ENCODE measurements around the gene HAVCR1.
"Not testable (repeated sequence)": the region's sequence is repeated elsewhere in the genome, so short reads cannot be mapped to it uniquely, and the experiment has no call there.

The HAVCR1 gene

DNA sequence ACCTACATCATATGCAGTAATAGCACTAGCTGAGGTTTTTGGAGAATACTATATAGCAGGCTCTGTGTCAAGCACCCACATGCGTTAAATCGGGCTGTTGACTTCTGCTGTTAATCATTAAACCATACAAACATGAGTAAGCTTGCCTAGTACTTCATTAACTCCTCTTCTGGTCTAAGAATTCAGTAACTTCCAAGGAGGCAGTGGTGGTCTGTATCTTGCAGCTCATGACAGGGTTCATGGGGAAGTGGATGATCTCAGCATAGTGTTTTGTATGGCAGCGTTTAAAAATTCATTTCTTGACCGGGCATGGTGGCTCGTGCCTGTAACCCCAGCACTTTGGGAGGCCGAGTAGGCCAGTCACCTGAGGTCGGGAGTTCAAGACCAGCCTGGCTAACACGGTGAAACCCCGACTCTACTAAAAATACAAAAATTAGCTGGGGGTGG lies at the start of gene HAVCR1:
Gene HAVCR1 (minus strand): TSS at position 24 of the 447 bp plus-strand sequence. CDS start 1,173 bp downstream, outside the sequence.
- no peak for DNase-seq (ENCODE audit: low spot score)

DNA sequence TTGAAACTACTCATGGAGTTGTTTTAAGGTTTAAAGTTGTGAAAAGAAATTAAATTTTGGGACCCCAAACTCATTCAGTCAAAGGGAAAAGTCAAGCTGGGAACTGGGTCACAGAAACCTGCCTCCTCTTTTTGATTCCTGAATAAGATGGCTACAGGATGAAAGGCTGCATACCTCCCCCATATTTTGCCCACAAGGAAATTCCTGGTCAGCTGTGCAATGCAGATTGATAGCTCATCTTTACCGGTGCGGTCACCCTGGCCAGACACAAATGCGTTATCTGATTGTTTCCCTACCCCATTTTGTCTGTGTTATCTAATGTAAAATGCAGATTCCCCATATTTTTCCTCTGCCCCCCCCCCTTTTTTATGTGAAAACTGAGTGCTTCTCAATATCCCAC lies 48.6 kb upstream of the HAVCR1 start:
- no peak for DNase-seq (ENCODE audit: low spot score)

DNA sequence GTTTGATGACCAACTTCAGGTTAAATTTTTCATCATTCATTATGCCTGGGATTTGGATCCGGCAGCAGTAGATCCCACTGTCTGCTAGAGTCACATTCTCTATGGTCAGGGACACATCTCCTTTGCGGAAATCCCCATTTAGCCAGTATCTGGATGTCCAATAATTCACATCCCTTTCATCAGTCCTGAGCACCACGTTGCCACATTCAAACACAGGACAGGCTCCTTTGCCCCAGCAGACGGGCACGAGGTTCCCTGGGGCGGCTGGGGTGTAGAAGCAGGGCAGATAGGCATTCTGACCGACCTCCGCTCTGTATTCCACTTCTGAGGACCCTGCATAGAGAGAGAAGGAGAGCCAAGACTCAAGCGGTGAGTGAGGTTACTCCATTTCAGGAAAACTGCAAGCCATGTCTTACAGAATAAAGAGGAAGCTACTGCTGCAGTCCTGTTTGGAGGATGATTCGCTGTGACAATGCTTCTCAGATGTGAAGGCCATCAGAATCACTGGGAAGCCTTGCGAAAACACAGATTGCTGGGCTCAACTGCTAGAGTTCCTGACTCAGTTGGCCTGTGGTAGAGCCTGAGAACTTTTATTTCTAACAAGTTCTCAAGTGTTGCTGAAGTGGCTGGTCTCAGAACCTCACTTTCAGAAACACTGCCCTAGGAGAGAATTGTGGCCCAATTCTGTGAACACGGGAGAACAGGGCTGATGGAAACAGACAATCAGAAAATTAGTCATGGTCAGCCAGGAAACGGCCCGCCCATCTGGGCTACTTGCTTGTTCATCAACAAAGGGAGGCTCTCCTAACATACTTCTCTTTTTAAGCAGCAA lies 47.9 kb upstream of the HAVCR1 start:
- no peak for DNase-seq (ENCODE audit: low spot score)

DNA sequence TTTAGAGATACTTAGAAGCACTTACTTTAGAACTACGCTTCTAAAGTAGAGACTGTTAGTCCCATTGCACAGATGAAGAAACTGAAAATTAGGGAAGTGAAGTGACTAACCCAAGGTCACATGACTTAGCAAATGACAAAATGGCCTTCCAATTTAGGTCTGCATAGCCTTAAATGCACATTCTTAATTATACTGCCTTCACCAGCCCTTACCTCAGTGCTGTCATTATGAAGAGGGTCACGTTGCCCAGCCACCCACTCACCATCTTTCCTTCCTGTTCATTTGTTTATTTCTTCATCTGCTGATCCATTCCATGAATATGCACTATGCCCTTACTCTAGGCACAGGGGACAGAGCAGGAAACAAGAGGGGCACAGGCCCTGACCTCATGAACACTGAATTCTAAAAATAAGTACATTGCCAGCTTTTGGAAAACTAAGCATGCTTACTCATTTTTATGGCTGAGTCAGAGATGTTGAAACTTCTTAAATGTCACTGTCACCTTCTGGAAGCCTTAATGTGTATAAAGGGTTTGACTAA lies 41.3 kb upstream of the HAVCR1 start:
- DNase-seq (ENCODE audit: low spot score), result no peak

DNA sequence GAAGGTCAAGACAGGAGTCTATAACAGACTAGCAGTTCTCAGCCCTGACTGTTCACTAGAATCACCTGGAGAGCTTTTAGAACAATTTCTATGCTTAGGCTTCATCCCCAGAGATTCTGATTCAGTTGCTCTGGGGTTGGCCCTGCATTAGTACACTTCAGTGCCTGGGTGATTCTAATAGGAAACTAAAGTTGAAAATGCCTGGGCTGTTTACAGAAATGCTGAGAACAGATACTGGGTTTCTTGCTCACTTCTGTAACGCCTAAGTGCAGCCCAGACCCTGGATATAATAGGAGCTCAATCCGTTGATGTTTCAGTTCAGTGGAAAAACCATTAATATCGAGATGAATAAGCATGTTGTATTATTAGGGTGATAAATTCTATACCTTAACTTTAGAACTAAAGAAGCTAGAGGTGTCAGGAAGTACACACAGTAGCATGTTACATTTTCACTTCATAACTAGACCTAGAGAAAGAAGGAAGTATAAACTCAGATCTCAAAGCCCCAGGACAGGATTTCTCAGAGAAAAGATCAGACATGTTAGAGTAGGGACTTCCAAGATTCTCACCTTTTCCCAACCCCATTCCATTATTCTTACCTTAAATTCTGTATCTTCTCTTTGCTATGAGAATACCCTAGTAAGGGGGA lies 29.6 kb upstream of the HAVCR1 start:
- no peak for DNase-seq (ENCODE audit: low spot score)

DNA sequence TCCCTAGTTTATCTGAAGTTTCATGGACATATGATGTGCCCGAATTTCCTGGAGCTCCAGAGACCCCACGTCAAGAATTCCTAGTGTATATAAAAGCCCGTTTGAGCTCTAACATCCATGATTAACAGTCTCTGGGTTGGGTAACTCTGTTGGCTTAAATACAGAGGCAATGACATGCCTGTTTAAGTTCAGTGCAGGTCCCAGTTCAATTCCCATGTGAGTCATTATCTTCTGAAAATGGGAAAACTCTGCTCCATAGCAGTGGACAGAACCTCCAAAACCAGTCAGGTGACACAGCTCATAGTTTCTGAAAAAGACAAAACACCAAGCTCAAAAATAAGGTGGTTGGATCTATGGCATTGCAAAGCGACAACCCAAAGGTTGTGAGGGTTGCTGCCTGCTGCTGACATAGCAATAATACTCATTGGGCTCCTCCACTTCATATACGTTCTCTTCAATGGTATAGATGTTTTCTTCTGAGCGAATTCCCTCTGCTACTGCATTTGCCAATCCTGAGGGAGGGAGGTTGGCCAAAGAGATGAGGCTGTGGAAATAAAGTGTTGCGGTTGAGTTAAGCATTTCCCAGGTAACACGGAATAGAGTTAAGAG lies 27.9 kb upstream of the HAVCR1 start:
- no peak for DNase-seq (ENCODE audit: low spot score)

DNA sequence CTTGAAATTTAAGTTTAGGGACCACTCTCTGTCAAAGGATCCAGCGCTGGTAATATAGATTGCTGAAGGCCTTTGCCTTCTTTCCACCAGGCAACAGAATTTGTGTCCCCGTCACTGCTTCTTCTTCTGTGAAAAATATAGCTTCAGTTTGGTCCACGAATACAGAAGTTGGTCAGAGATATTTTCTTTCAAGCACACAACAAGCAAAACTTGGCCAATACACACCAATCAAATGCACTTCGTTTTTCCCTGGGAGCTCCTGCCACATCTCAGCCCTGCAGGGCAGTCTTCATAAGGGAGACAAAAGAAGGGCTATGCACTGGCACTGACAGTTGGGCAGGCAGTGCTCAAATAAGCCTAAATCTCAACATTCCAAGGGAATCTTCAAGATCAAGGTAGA lies 27.0 kb upstream of the HAVCR1 start:
- no peak for DNase-seq (ENCODE audit: low spot score)

DNA sequence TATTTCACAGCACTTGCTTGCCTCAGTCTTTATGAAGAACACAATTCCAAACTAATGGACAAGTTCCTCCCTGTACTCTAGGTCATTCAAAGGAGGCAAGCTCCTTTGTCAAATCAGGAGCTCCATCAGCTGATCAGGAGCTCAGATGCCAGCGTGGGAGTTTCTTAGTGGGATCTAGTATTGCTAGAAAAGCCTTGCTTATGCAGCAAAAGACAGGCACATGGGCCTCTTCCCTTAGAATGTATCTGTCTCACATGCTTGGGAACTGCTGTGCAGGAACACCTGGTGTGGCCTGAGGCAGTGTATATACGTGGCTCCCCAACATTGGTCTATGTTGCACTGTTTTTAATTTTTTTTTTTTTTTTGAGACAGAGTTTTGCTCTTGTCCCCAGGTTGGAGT lies 21.4 kb upstream of the HAVCR1 start:
- DNase-seq (ENCODE audit: low spot score), result no peak

DNA sequence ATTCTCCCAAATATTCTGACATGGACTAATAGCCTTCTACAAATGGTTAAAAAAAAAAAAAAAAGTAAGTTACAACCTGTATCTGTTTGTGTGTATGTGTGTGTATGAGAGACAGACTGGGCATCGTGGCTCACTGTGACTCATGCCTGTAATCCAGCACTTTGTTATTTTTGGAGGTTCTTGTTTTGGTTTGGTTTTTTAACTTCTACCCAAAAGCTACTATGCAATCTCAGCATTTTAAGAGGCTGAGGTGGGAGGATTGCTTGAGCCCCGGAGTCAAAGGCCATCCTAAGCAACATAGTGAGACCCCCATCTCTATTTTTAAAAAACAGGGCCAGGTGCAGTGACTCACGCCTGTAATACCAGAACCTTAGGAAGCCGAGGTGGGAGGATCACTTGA lies 17.6 kb upstream of the HAVCR1 start:
- no peak for DNase-seq (ENCODE audit: low spot score)

DNA sequence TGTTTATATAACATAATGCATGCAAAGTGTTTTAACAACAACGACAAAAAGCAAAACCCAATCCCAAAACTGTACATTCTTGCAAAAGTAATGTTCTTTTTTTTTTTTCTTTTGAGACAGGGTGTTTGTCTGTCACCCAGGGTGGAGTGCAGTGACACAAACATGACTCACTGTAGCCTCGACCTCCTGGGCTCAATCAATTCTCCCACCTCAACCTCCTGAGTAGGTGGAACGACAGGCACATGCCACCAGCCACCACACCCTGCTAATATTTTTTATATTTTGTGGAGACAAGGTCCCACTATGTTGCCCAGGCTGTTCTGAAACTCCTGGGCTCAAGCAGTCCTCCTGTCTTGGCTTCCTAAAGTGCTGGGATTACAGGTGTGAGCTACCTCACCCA lies 13.6 kb upstream of the HAVCR1 start:
- DNase-seq (ENCODE audit: low spot score), result no peak

DNA sequence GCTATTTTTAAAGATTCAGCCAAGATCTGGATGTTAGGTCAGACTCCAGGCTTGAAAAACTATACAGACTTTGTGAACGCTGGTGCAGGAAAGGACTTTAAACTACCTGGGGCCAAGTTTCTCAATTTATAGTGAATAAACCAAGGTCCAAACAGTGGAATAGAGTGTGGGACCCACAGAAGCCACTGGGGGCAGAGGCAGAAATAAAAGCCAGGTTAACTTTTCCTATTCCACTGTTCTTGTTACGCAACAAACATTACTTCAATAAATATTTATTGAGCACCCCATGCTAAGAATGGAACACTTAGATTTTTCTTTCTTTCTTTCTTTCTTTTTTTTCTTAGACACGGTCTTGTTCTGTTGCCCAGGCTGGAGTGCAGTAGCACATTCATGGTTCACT lies 11.0 kb upstream of the HAVCR1 start:
- no peak for DNase-seq (ENCODE audit: low spot score)

DNA sequence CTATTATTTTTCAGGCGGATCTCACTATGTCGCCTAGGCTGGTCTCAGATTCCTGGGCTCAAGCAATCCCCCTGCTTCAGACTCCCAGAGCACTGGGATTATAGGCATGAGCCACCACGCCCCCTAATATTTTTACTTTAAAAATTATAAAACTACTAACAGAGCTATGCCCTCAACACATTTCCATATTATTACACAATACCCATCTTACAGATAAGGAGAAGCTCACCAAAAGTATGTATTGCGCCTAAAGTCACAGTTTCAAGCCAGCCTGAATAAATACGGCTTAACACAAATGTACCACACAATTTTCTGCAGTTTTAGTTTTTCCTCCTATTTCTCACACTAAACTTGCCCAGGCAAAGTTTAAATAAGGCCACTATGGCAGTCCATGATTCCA lies 9.9 kb upstream of the HAVCR1 start:
- DNase-seq (ENCODE audit: low spot score), result no peak

DNA sequence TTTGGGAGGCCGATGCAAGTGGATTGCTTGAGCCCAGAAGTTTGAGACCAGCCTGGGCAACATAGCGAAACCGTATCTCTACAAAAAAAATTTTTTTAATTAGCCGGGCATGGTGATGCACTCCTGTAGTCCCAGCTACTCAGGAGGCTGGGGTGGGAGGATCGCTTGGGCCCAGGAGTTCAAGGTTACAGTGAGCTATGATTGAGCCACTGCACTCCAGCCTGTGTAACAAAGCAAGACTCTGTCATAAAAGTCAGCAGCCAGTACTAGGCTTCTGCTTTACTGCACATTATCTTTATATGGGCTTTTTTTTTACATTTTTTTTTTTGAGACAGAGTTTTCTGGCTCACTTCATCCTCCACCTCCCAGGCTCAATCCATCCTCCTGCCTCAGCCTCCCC lies 9.4 kb upstream of the HAVCR1 start:
- no peak for DNase-seq (ENCODE audit: low spot score)

DNA sequence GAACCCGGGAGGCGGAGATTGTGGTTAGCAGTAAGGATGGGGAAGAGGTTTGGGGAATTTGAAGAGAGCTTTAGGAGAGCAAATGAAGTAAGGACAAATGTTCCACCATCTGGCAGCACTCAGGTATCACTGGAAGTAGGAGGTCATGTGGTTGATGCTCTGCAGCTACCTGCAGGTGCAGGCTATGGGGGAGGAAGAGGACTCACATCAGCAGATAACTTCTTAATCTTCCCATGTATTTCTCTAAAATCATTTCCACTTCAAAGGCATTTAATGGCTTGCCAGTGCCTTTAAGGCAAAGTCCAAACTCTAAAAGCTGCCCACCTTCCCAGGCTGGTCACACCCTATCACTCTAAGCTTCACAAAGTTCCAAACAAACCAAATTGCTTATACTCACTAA lies 8.1 kb upstream of the HAVCR1 start:
- no peak for DNase-seq (ENCODE audit: low spot score)

DNA sequence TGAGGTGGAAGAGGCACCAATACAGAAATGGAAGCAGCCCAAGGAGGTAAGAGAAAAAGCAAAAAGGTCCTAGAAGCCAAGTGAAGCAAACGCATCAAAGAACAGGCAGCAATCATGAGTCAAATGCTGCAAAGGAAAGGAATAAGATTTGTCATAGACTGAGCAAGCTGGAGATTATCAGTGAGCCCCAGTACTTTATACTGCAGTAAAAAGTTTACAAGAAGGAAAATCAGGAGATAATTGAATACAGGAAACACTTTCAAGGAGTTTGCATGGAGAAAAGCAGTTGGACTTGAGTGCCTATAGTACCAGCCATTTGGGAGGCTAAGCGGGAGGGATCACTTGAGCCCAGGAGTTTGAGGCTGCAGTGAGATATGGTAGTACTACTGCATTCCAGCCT lies 7.2 kb upstream of the HAVCR1 start:
- DNase-seq (ENCODE audit: low spot score), result no peak

DNA sequence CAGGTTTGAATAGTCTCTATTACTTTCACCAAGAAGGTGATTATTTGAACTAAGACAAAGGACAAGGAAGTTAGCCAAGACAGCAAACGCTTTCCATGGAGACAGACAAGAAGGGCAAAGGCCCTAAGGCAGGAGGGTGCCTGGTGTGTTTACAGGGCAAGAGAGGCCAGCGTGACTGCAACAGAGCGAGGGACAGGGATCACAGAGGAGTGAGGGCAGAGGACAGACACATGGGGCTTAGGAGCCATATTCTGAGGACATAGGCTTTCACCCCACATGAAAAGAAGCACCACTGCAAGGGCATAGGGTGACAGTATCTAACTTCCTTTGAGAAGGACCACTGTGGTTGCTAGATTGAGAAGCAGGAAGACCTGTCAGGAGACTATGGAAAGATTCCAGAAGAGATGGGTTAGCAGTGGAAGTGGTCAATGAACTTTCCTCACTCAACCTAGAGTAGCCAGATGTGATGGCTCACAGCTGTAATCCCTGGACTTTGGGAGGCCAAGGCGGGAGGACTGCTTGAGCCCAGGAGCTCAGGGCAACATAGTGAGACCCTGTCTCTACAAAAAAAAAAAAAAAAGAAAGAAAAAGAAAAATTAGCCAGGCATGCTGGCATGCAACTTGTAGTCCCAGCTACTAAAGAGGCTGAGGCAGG lies 5.0 kb upstream of the HAVCR1 start:
- DNase-seq (ENCODE audit: low spot score), result no peak

DNA sequence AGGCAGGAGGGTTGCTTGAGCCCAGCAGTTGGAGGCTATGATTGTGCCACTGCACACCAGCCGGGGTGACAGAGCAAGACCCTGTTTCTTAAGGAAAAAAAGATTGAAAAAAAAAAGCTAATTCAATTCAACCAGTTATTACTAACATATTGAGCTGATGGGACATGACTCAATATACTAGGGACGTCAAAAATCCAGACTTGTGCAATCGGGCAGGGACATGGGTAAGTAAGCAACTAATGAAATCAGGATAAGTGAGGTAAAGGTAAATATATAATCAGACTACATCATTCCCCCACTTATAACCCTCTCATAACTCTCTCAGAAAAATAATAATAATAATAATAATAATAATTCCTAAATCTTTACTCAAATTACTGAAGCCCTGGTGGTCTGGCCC lies 975 bp upstream of the HAVCR1 start:
- DNase-seq (ENCODE audit: low spot score), result no peak

DNA sequence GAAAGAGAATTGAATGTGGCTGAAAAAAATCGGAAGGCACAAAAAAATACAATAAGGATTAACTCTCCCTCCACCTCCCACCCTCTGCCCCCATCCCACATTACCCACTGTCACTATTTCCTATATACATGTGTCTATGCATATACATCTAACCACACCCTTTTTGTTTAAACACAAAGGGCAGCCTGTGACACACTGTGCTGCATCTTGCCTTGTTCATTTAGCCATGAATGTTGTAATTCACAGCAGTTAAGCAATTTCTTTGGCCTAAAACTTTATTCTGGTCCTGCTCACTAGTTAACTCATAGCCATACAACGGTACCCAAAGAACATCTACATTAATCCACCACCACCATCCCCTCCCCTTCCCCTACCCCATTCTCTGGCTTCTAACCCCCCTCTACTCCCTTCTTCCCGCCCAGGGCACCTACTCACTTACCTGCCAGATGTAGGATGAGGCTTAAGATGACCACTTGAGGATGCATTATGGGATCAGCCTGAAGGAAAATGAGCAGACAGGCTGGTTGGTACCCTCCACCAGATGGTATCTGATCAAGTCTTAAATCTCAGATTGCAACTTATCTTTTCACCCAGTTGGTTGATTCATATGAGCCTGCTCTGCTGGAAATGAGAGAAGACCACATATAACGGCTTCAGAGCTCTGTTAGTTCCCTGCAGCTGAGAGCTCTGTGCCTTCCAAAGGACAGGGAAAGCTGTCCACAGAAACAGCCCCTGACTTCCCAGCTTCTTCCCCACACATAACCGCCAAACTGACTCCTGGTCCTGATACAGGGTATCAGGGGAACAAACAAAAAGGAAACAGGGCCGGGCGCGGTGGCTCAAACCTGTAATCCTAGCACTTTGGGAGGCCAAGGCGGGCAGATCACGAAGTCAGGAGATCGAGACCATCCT lies 1.2 kb downstream of the HAVCR1 start:
- no peak for DNase-seq (ENCODE audit: low spot score)

DNA sequence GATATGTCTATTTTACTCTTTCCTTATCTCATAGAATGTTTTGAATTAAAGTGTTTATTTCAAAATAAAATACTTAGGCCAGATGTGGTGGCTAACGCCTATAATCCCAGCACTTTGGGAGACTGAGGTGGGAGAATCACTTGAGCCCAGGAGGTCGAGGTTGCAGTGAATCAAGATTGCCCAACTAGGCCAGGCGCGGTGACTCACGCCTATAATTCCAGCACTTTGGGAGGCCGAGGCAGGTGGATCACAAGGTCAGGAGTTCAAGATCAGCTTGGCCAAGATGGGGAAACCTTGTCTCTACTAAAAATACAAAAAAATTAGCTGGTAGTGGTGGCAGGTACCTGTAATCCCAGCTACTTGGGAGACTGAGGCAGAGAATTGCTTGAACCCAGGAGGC lies 2.1 kb downstream of the HAVCR1 start:
- DNase-seq (ENCODE audit: low spot score), result not testable (repeated sequence)

DNA sequence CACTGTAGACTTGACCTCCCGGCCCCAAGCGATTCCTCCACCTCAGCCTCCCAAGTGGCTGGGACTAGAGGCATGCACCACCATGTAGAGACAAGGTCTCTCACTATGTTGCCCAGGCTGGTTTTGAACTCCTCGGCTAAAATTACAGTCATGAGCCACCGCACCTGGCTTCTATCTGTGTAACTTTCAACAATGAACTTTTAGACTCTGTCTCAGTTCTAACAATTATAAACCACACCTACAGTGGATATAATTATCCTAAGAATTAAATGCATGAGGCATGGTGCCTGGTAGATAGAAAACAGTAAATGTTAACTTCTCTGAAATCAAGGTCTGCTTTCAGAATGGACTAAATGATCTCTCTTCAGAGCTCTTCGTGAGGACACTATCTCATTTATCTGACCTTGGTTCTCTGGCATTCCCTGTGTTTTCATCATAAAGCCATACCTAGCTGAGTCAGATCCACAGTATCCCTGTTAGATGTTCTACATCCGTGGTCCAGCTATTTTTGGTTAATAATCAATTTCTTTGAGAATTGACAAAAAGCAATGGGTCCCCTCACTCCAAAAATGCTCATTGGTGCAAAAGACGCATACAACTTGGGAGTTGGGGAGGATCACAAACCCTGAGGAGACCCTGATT lies 7.2 kb downstream of the HAVCR1 start:
- DNase-seq (ENCODE audit: low spot score), result no peak

DNA sequence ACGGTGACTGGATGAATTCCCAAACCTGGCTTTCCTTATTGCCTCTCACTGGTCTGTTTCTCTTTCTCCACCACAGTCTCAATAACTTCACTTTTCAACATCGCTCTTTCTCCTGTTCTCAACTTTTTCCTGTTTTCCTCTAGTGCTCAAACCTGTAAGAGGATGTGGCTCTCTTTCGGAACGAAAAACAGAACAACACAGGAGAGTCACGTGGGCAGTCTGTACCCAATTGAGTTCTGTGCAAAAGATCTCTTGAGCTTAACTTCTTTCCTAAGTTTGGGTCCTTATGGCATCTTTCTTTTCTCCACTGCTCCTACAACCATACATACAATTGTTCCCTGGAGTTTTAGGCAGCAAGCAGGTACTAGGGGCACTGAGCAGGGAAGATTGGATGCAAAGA lies 8.9 kb downstream of the HAVCR1 start:
- no peak for DNase-seq (ENCODE audit: low spot score)
